HG03095 (cell line): ENCODE measurements around the gene EPHB6.

Source experiments
- ATAC-seq: cut with Tn5 transposase; IDR thresholded peaks from one replicate; pipeline ENCODE4 v1.9.1; 2021; ENCODE audit warnings: moderate library complexity; ENCODE audit not compliant: unreplicated experiment

EPHB6 gene

DNA sequence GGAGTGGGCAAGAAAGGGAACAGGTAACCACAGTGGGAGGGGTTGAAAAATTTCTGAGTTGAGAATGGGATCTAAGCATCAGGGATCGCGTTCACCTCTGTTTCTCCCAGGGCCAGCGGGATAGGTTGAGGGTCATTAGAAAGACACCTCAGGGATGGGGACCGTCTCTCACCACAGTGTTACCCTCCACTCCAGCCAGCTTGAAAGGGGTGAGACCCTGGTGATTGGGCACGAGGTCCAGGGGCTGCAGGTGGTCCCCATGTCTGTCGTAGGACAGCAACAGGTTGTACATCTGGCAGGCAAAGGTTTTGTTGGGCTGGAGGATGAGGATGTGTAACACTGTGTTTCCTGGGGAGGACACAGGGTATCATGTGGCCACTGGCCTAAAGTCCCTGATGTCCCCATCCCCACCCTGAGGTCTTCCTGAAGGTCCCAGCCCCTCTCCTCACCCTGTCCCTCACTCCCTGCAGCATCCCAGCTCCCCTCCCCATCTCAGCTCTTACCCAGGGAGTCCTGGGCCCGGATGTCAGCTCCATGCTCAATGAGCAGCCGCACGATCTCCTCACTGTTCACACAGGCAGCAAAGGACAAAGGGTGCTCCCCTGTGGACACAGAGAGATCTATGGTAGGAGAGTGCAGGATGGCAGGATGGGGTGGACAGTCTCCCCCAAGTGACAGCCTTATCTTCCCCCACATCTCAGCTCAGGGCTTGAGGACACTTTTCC lies 21.5 kb downstream of the EPHB6 start:
- no peak for ATAC-seq

DNA sequence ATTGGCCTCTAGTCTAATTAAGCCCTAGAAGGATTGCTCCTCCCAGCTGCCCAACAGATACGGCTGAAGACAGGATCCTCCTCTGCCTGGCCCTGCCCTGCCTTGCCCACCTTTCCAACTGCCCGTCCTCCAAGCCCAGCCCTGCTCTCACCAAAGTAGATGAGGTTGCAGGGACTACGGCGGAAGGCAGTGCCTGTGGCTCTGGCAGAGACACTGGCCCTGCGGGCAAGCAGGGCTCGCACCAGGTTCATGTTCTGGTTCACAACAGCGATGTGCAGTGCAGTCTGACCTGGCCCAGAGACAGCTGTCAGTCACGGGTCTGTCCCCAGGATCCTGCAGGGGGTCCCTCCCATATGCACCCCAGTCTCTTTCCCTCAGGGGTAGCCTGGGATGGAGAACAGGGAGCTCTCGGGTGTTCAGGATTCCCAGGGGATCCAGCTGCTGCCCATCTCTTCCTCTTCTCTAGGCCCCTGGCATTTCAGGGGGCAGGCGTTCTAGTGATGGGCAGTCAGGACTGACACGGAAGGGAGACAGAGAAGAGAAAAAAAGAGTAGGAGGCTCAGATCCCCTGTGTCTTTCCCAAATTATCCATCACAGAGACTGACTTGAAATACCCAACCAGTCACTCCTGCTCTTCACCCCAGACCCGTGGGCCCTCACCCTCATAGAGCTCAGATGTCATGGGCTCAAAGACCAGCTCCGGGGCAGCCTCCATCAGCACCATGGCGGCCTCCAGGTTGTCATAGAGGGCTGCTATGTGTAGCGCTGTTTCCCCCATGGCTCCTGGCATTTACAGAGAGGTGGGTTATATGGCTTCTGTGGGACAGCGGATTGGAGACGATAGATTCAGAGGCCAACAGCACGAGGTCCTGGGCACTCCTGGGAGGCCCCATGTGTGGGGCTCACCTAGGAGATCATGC lies 22.4 kb downstream of the EPHB6 start:
- no peak for ATAC-seq

DNA sequence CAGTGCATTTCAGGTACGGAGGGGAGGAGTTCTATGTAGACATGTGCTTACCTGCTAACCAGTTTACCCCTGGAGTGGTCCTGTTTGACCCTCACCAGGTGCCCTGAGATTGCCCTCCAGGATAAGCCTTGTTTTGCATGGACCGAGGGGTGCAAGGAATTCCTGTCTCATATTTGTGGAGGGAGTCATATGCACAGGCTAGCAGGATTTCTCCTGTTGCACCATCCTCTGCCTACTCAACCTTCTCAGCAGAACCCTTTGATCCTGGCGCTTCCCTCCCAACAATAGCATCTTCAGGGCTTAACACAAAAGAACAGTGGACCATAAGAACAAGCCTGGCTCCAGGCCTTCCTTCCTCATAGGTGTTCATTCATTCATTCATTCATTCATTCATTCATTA lies 23.4 kb downstream of the EPHB6 start:
- no peak for ATAC-seq

DNA sequence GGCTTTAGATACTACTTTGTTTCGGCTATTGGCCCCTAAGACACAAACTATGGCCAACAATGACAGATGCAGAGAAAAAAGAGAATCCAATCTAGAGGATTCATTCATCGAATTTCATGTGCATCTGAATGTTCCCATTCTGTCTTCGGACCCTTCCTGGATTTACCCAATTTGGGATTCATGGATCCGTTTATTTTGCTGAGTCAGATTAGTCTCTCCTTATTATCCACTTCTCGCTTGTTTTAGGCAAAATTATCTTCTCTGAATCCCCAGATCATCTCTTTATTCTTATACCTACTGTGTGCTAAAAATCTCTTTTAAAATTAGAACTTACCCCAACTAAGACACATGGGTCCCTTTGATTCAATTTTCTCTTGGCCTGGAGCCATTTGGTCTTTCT lies 24.2 kb downstream of the EPHB6 start:
- ATAC-seq, result no peak

DNA sequence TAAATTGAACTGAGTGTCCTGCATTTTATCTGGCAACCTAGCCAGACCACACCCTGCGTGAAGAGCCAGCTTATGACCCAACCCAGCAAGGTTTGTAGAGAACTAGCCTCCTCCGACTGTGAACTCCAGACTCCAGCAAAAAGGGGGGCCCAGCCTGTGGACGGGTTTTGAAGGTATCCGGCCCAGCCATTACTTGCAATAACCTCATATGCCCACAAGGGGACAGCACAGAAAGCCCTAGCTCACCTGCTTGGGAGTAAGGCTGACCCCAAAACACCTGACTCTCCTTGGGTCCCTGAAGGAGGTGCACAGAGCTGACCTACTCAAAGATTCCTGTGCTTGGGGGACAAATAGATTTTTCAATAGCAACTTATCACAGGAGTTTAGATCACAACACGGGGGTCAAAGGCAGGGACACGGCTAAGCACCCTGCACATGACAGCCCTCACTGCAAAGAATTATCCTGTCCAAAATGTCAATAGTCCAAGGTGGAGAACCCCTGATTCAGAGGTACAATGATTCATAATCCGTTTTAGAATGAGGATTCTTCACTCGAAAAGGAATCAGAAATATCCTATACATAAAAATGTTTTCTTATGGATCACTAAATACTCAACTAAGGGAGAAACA lies 26.1 kb downstream of the EPHB6 start:
- ATAC-seq, result peak; percentile 58

DNA sequence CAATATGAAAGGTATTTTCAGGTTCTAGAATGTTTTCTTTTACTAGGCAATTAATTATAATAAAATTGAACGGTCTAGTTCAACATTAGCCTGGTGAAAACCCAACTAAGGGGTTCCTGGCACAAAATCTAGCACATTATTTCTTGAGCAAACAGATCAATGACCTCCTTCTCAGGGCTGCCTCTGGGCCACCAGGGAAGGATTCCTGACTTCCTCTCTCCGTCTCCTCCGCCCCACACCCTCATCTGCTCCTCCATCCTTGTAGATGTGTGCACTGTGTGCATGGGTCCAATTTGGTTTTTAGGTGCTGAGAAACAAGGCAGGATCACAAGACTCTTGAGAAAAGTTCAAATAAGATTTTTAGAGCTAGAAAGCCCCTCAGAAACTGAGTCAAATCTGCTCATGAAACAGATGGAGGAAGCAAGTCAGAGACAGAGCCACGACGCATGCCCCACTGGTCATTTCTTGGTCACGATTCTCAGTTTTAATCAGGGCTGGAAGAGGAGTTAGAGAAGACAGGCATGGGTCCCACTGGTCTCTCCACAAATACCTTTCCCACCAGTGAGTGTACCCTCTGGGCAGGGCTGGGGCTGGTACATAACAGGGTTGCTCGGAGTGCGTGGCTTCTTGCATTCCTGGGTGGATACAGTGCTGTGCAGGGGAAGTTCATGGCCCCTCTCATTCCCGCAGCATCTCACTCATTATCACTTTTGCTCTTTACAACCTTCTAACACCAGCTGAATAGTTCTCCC lies 26.9 kb downstream of the EPHB6 start:
- no peak for ATAC-seq

DNA sequence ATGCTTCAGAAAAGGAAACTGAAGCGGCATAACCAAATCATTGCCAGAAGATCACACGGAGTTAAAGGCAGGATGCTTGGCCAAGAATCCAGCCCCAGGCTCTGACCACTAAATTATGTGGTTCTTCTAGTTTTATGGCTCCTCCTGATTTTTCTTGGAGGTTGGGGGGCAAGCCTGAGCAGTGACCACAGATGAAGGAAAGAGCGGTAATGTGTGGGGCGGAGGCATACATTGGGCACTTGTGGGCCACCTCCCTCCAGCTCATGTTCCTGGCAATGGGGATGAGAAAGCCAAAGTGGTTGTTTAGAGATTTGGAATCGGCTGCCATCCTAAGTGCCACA lies 27.4 kb downstream of the EPHB6 start:
- ATAC-seq, result no peak

DNA sequence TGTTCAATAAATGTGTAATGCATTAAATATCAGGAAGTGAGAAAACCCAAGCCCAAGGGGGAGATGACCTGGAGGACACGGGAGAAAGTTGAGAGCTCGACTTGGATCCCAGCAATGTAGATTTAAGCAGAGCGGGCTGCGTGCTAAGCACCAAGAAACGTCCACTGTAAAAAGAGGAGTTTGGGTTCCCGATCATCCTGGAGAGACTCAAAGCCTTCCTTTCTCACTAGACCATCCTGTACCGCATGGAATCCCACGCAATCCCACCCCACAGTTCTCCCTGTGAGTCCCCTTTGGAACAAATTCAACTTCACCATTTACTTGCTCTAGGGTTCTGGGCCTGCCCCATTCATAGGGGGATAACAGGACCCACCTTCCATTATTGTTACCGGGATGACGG lies 28.3 kb downstream of the EPHB6 start:
- no peak for ATAC-seq

DNA sequence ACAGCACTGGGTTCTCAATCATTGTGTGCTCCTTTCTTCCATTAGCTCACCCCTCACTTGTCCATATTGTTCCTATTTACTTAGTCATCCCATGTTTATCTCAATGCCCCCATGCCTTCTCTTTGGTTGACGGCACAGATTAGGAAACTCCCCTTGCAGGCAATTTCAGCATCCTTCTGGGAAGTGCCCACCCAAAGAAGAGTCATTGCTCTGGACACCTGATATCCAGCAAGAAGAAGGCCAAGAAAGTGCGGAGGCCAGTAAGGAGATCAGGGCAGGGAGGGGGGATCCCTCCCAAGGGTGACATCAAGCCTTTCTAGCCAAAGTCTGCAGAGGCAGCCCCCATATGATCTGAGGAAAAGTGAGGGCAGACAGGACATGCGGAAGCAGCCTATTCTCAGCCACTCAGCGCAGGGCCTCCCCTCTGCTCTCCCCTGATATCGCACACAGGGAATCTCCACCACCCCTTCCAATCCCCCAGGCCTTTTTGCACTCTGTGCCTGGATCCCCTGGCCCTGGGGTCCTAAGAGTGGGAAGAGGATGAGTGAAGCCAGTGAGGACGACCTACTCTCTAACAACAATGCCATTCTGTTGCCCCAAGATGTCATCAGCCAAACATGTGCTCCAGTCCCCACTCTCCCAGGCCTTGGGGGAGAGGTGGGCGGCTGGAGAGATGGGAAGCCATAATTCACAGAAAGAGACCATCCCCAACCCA lies 28.9 kb downstream of the EPHB6 start:
- ATAC-seq, result no peak

DNA sequence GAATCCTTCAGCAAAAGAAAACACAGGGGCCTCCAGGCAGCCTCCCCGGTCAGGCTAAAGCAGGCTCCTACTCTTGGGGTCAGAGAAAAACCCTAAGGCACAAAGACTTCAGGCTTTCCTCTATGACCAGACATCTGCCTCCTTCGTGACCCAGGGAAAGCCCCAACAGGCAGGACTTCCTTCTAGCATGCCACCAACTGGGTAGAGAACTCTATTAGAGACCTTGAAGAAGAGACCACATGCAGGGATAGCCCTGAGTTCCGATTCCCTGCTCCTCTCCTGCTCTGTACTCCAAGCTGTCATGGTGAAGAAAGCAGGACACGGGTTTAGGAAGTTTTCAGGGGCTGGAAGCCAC lies 29.4 kb downstream of the EPHB6 start:
- no peak for ATAC-seq

DNA sequence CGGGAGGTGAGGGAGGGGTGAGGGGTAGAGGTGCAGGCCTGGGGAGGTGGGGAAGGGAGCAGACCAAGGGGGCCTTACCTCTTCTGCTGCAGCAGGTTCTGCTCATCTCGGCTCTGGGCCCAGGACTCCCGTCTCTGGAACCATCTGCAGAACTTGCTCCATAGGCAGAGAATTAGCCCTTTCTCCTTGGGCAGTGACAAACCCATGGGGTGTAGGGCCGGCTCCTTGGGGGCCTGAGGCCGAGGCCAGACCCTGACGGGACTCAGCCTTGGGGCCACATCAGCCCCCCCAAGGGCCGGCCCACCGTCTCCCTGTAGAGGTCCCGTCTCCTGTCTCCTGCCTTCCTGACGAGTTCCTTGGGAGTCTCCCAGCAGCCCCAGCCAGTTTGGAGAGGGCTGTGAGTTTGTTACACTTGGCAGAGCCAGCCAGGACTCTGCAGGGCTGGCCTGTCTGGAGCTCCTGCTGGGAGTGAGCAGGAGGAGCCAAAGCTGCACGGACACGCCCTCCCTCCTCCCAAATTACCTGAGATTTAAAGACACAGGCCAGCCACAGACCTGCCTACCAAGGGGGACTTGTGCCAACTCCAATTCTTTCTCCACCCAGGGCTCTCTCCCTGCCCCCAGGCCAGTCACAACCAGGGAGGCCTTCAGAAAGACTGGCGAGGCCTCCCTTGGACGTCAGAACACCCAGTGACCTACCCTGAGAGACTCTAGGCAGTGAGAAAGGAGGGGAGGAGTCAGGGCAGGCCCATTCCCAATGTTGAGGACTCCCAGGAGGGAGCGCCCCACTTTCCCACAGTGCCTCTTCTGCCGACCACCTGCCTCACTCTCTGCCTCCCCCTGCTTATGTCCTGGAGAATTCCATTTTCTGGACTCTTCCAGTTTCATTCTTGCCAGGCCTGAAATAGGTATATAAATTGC lies 30.7 kb downstream of the EPHB6 start, which contains the start of gene TRPV6:
TSS of gene TRPV6 (minus strand) at position 435 of the 920 bp plus-strand sequence.
- no peak for ATAC-seq

DNA sequence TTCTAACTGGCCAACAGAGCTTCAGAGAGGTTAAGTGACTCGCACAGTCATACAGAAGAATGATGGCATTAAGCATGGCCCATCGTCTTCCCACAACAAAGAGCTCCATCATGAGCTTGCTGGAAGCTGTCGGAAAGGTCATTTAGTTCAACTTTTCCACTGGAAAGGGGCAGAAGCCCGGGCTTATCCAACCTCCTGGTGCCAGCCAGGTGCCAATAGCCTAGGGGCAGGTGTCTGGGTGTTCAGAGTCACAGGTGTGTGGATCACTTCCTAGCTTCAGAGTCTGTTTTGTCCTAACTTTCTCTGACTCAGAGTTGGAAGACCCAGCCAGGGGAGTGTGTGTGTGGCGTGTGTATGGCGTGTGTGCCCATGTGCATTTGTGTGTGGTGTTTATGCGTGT lies 32.0 kb downstream of the EPHB6 start:
- ATAC-seq, result no peak

DNA sequence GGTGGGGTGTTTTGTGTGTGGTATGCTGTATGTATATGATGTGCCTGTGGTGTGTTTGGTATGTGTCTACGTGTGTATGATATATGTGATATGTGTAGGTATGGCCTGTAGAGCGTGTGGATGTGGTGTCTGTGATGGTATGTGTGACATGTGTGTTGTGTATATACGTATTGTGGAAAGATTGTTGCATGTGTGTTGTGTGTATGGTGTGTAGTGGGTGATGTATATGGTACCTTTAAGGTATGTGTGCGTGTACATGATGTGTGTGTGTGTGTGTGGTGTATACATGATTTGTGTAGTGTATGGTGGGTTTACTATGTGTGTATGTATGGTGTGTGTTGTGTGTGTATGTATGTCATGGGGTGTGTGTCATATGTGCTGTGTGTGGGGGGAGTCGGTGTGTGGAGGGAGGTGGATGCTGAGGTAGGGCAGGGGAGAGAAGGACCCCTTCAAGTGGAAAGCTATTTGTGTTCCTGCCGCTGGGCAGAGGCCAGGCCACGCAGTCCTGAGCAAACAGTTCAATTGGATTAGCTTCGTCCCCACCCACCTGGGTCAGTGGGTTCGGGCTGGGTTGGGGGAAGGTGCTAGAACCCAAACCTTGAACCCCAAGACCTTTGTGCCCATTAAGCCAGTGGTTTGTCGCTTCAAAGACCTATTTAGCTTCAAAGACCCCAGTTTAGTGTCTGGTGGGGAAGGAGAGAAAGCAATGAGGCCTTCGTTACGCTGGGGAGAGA lies 32.6 kb downstream of the EPHB6 start:
- no peak for ATAC-seq

DNA sequence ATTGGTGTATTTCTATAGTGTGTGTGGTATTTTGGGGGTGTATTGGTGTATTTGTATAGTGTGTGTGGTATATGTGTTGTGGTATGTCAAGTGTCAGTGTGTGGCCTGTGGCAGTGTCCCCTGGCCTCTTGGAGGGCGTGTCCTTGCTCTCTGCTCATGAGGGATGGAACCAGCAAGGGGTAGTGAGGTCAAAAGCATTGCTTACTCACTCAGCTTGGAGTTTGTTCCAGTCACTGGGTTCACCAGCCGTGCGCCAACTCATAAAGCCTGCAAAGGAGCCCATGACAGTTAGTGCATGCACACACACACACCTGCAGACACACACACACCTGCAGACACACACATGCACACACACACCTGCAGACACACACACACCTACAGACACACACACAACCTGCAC lies 34.9 kb downstream of the EPHB6 start:
- ATAC-seq, result no peak

DNA sequence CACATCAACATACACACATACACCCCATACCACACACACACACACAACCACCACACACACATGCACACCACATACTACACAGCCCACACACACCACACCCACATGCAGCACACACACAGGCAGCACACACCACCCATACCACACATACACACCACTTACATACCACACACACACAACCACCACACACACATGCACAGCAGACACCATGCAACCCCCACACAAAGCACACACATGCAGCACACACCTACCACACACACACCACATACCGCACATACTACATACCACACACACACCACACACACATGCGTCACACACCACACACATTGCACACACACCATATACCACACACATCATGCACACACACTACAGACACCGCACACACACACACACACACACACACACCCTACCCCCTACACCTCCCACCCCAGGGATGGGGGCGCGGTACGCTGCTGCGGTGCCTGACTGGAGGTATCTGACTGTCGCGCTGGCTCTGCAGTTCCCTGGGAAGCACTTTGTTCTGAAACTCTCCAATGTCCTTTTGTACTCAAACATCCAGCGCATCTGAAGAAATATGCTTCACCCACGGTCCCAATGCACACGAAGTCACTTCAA lies 36.1 kb downstream of the EPHB6 start:
- no peak for ATAC-seq

DNA sequence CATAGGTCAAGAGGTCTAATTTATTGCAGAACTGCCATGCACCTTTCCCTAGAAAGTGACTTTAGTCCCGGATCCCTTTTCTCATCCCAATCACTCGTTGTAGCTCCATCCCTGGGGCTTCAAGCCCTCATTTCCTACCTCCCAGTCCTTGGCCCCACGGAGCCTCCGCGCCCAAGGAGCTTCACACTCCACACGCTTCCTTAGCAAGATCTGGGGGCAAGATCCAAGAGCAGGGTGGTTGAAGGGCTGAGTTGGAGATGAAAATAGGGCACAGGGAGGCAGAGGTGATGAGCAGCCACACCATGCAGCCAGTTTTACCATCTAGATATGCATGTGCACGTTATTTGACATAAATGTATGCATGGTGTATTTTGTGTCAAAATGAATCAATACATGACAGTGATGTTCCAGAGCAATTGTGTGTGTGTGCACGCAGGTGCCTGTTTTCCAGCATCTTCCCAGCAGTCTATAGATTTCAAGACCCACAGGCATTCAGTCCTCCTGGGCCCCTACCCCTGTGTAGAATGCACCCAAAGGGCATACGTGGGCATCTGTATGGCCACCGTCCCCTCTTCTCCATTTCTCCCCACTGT lies 36.7 kb downstream of the EPHB6 start:
- no peak for ATAC-seq

DNA sequence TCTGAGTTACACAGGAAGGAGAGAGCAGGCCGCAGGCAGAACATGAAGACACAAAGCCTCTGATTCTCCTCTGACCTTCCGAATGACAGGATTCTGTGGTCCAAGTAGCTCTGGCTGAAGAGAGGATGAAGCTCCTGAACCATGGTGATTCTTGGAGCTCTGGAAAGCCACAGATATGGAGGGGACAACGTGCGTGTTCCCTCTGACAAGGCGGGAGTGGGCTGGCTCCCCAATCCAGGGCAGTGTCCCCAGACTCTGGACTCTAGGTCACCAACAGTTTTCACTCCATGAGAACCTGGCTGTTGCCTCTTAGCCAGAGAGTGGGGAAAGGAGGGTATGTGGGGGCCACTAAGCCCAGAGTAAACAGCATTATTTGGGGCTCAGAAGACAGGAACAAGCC lies 38.1 kb downstream of the EPHB6 start:
- ATAC-seq, result no peak
